VCaP (cell line): Measurements from ENCODE around the gene DCAF4.

Experiments used
- H3K27ac ChIP-seq: fragments of 450-650 bp; 2 replicates; pipeline ENCODE4 v1.5.1; 2017
- TF ChIP-seq, protein P1 (sequence below): fragments of 450-650 bp; conservative IDR thresholded peaks from 2 replicates; pipeline ENCODE4 v1.5.1; 2017; ENCODE audit warnings: mild to moderate bottlenecking, moderate library complexity

Gene DCAF4

DNA sequence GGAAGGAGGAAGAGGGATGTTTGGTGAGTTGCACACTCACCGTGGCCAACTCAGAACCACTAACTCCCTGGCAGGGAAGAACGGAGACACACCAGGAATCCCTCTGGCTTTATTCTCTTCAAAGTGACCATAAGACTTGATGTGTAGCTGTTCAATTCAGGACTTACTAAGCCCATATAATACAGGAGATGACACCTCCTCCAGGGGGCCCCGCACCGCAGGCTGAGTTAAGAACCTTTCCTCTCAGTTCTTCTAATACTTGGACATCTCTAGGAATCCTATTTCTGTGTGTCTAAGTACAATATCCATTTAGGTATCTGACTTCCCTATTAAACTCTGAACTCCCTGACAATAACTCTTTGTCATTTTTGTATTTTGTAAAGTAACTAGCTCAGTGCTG, 49.5 kb downstream of the DCAF4 start:
- H3K27ac ChIP-seq: no peak overlapping the region
- TF ChIP-seq, protein P1, sequence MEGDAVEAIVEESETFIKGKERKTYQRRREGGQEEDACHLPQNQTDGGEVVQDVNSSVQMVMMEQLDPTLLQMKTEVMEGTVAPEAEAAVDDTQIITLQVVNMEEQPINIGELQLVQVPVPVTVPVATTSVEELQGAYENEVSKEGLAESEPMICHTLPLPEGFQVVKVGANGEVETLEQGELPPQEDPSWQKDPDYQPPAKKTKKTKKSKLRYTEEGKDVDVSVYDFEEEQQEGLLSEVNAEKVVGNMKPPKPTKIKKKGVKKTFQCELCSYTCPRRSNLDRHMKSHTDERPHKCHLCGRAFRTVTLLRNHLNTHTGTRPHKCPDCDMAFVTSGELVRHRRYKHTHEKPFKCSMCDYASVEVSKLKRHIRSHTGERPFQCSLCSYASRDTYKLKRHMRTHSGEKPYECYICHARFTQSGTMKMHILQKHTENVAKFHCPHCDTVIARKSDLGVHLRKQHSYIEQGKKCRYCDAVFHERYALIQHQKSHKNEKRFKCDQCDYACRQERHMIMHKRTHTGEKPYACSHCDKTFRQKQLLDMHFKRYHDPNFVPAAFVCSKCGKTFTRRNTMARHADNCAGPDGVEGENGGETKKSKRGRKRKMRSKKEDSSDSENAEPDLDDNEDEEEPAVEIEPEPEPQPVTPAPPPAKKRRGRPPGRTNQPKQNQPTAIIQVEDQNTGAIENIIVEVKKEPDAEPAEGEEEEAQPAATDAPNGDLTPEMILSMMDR: no peak

DNA sequence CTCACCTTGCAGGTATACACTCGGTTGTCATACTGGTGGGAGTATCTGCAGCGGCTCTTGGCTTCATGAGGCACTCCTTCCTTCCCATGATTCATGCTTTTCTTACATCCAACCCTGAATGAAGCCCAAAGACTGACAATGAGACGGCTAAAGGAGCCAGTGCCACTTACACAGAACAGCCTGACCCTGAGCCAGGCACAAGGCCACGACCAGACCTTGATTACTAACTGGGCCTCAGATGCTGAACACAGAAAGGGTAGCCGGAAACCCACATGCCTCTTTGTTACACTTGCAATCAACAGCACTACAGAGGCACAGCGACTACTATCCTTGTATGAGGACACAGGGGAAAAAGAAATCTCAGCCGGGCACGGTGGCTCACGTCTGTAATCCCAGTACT, 52.6 kb downstream of the DCAF4 start:
- TF ChIP-seq, protein P1: no peak
- no peak overlapping the region for H3K27ac ChIP-seq

DNA sequence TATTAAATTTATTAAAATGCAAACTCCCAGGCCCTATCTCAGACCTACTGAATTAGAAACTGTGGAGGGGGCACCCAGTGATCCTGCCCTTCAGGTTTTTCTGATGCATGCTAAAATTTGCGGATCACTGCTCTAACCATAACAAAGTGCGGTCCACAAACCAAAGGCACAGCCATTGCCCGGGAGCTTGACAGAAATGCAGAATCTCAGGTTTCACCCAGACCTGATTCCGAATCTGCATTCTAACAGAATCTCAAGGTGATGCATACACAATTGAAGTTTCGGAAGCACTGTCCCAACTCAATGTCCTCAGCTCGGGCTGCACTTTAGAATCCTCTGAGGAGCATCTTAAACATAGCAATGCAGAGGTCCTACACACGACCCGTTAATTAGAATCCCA, 54.6 kb downstream of the DCAF4 start:
- no peak overlapping the region for H3K27ac ChIP-seq
- TF ChIP-seq, protein P1: no peak

DNA sequence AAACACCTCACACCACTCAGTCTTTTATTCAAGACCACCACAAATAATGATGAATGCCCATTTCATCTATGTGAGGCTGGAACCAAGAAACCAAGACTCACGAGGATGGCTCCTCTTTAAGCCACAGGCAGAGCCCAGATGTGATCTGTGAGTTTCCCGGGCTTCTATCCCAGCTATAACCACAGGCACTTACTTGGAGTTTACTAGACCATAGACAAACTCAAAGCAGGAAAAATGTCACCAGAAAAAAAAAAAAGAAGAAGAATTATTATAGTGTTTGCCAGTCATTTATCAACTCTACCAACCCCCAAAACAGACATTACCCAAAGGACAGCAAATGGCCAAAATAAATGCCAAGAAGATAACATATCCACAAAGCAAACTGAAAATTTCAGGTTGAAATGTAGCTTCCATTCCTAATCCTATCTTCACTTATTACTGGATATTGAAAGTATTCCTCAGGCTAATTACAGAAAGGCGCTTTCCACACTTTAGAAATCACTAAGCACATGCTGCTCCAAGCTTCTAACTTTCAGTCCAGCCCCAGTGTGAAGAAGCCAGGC, 56.0 kb downstream of the DCAF4 start:
- H3K27ac ChIP-seq: no peak overlapping the region
- TF ChIP-seq, protein P1: no peak

DNA sequence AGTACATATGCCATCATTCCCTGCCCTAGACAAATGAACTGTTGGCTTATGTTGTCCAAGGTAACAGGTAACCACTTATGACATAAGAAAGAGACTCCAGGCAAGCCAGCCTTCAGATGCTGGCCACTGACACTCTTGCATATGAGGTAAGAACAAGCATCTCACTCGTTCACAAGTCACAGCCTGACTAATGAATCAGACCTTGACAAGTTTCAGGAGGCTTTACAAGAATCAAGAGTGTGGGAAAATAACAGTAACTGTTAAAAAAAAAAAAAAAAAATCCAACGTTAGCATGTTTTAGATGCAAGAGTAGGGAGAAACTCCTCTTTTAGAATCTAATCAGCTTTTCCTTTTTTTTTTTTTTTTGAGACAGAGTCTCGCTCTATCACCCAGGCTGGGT, 60.0 kb downstream of the DCAF4 start:
- TF ChIP-seq, protein P1: no peak
- H3K27ac ChIP-seq: no peak overlapping the region

DNA sequence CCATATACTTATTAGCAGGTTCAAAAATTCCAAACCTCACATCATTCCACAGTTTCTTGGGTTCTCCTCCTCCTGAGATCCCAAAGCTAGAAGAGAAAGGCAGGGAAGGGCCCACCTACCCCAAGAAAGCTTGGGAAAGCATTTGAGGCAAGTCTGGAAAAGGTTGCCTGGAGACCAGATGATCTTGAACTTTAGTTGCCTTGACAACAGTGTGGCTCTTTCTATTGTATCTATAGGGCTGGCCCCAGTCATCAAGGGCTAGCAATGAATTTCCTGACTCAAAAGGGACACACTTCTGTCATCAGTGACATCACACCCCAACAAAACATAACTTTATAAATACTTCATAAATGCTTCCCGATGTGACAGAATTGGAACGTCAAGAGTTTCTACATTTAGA, 60.6 kb downstream of the DCAF4 start:
- TF ChIP-seq, protein P1: no peak
- H3K27ac ChIP-seq: no peak overlapping the region

DNA sequence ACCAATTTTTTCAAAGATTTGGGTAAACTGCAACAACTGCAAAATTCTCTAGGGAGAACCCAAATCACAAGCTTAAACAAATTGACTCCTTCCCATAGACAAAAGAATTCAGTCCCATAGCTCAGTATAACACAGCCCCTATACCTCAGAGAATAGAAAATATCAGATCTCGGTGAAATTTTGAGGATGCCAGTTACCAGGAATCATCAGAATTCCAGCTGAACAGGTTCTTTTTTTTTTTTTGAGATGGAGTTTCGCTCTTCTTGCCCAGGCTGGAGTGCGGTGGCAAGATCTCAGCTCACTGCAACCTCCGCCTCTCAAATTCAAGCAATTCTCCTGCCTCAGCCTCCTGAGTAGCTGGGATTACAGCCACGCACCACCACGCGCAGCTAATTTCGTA, 63.9 kb downstream of the DCAF4 start:
- H3K27ac ChIP-seq: no peak overlapping the region
- TF ChIP-seq, protein P1: no peak
